HEK293 (cell line): ENCODE results near the gene CACUL1.

Experiments used
- CTCF ChIA-PET: fragments of 350-600 bp; formaldehyde crosslinking; extraction: SDS; loops from one replicate; lab custom pipeline; 2021; ENCODE audit warnings: antibody characterized with exemption; lab: Yijun Ruan, JAX
- POLR2A ChIA-PET: fragments of 300-600 bp; formaldehyde crosslinking; extraction: SDS; loops from one replicate; lab custom pipeline; 2020; ENCODE audit warnings: antibody characterized with exemption, inconsistent platforms; lab: Yijun Ruan, JAX
- H3K27ac ChIP-seq: fragments of 200-500 bp; sonication (Bioruptor generic); 2 replicates; pipeline ENCODE4 v1.5.1; 2014; ENCODE audit warnings: low read depth, low read length, control low read depth, inconsistent platforms; ENCODE audit errors: extremely low read depth
- H3K36me3 ChIP-seq, 2 experiments: fragments of 200-500 bp in 1 of 2; sonication (Bioruptor generic) in 1 of 2; 1 replicate in 1 of 2; 2 replicates in 1 of 2; pipeline ENCODE4 v1.5.1; 2014 to 2017; ENCODE audit warnings: inconsistent platforms in 2 of 2, low read length in 2 of 2; ENCODE audit not compliant: control insufficient read depth in 2 of 2, insufficient read depth in 1 of 2
- H3K4me1 ChIP-seq: fragments of 200-500 bp; sonication (Bioruptor generic); 2 replicates; pipeline ENCODE4 v1.5.1; 2014; ENCODE audit warnings: mild to moderate bottlenecking, low read length, inconsistent platforms; ENCODE audit not compliant: control insufficient read depth, insufficient read depth
- H3K4me3 ChIP-seq: 2 replicates; pipeline ENCODE4 v1.5.1; 2011; ENCODE audit warnings: low read depth, mild to moderate bottlenecking, control low read depth, low read length, moderate library complexity
- H3K9me3 ChIP-seq: fragments of 200-500 bp; sonication (Bioruptor generic); 2 replicates; pipeline ENCODE4 v1.5.1; 2014; ENCODE audit warnings: low read depth, low read length, inconsistent platforms; ENCODE audit not compliant: control insufficient read depth, insufficient read depth
- HOXC10 ChIP-seq: sonication (generic); formaldehyde crosslinking; IDR thresholded peaks from 2 replicates; pipeline ENCODE4 v1.8.1; 2023; ENCODE audit warnings: mild to moderate bottlenecking, missing genetic modification reagents
- KLF1 ChIP-seq: fragments of 450-650 bp; formaldehyde crosslinking; IDR thresholded peaks from 2 replicates; pipeline ENCODE4 v1.5.1; 2016; ENCODE audit warnings: missing biosample characterization, missing genetic modification characterization
- SETDB1 ChIP-seq: IDR thresholded peaks from one replicate; pipeline ENCODE4 v1.6.1; 2017; ENCODE audit warnings: mild to moderate bottlenecking, low read length, moderate library complexity, mixed read lengths; ENCODE audit not compliant: insufficient read length
- ZBTB21 ChIP-seq: fragments of 450-650 bp; formaldehyde crosslinking; IDR thresholded peaks from 2 replicates; pipeline ENCODE4 v1.5.1; 2017; ENCODE audit warnings: missing biosample characterization, missing genetic modification characterization
- ZBTB48 ChIP-seq: fragments of 450-650 bp; formaldehyde crosslinking; IDR thresholded peaks from 2 replicates; pipeline ENCODE4 v1.5.1; 2016; ENCODE audit warnings: missing biosample characterization, missing genetic modification characterization
- ZNF112 ChIP-seq: fragments of 450-650 bp; formaldehyde crosslinking; IDR thresholded peaks from 2 replicates; pipeline ENCODE4 v1.5.0; 2017; ENCODE audit warnings: missing biosample characterization, missing genetic modification characterization
- ZNF121 ChIP-seq: fragments of 450-650 bp; formaldehyde crosslinking; IDR thresholded peaks from 2 replicates; pipeline ENCODE4 v1.5.1; 2016; ENCODE audit warnings: missing biosample characterization, missing genetic modification characterization
- ZNF169 ChIP-seq: fragments of 450-650 bp; formaldehyde crosslinking; IDR thresholded peaks from 2 replicates; pipeline ENCODE4 v1.5.1; 2016; ENCODE audit warnings: missing biosample characterization, missing genetic modification characterization
- ZNF19 ChIP-seq: fragments of 450-650 bp; formaldehyde crosslinking; IDR thresholded peaks from 2 replicates; pipeline ENCODE4; 2016; ENCODE audit warnings: missing biosample characterization, missing genetic modification characterization, low read depth
- ZNF211 ChIP-seq: fragments of 450-650 bp; formaldehyde crosslinking; IDR thresholded peaks from 2 replicates; pipeline ENCODE4 v1.5.1; 2016; ENCODE audit warnings: low read depth, missing biosample characterization, missing genetic modification characterization
- ZNF223 ChIP-seq: fragments of 450-650 bp; formaldehyde crosslinking; IDR thresholded peaks from 2 replicates; pipeline ENCODE4 v1.5.1; 2016; ENCODE audit warnings: missing biosample characterization, missing genetic modification characterization
- ZNF23 ChIP-seq: fragments of 450-650 bp; formaldehyde crosslinking; IDR thresholded peaks from 2 replicates; pipeline ENCODE4 v1.5.1; 2016; ENCODE audit warnings: missing biosample characterization, missing genetic modification characterization, borderline replicate concordance
- ZNF311 ChIP-seq: fragments of 450-650 bp; formaldehyde crosslinking; IDR thresholded peaks from 2 replicates; pipeline ENCODE4 v1.5.1; 2017; ENCODE audit warnings: missing biosample characterization, missing genetic modification characterization, borderline replicate concordance
- ZNF416 ChIP-seq: fragments of 450-650 bp; formaldehyde crosslinking; IDR thresholded peaks from 2 replicates; pipeline ENCODE4 v1.5.1; 2016; ENCODE audit warnings: missing biosample characterization, missing genetic modification characterization
- ZNF521 ChIP-seq: fragments of 450-650 bp; formaldehyde crosslinking; IDR thresholded peaks from 2 replicates; pipeline ENCODE4 v1.5.1; 2017; ENCODE audit warnings: missing biosample characterization, mild to moderate bottlenecking, missing genetic modification characterization
- ZNF707 ChIP-seq: fragments of 450-650 bp; formaldehyde crosslinking; IDR thresholded peaks from 2 replicates; pipeline ENCODE4 v1.5.1; 2016; ENCODE audit warnings: missing biosample characterization, missing genetic modification characterization
- ZNF777 ChIP-seq: fragments of 450-650 bp; formaldehyde crosslinking; IDR thresholded peaks from 2 replicates; pipeline ENCODE4 v1.5.1; 2017; ENCODE audit warnings: missing biosample characterization, missing genetic modification characterization, borderline replicate concordance
- ZNF791 ChIP-seq: fragments of 450-650 bp; formaldehyde crosslinking; IDR thresholded peaks from 2 replicates; pipeline ENCODE4 v1.5.1; 2016; ENCODE audit warnings: missing biosample characterization, missing genetic modification characterization
- TF ChIP-seq, protein P1 (sequence below): fragments of 450-650 bp; formaldehyde crosslinking; IDR thresholded peaks from 2 replicates; pipeline ENCODE4 v1.5.1; 2016; ENCODE audit warnings: missing biosample characterization, missing genetic modification characterization, borderline replicate concordance
- TF ChIP-seq, protein P2 (sequence below): fragments of 450-650 bp; formaldehyde crosslinking; IDR thresholded peaks from 2 replicates; pipeline ENCODE4 v1.5.1; 2016; ENCODE audit warnings: missing biosample characterization, missing genetic modification characterization

Gene CACUL1

DNA sequence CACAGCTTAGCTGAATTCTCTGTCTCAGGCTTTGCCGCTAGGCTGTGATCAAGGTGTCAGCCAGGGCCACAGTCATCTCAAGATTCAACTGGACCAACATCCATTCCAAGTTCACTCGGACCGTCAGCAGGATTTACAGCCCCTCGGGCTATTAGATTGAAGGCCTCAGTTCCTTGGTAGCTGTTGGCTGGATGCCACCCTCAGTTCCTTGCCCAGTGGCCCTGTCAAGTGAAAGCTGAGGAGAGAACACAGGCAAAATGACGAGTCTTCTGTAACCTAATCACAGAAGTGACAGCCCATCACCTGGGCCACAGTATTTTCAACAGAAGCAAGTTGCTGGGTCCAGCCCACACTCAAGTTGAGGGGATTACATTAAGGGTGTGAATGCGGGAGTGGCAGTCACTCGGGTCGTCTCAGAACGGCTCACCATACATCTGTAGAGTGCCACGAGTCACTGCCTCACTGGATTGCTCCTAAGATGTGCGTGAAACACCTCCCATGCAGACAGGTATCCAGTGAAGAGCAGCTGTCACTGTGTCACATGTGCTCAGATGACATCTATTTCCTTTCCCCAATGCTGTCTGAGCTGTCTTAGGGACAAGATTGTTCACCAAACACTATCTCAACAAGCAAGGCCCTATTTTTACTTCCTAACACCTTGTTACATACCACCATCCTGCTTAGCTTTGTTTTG lies 80.4 kb downstream of the CACUL1 start:
- ChIA-PET POLR2A (no interaction called here), CTCF (no interaction called here)
- Histone ChIP-seq H3K4me1 (0 out of 2 replicates have a peak, but pooled peaks cover 4% of the 10 kb centered on the region), H3K9me3 (no peaks in the 10 kb centered on the region), H3K27ac (no peak overlapping the region), H3K36me3 (peaks cover 0 to 29% of the 10 kb centered on the region in 2 experiments; a peak in 2 of 3 replicates), H3K4me3 (no peak overlapping the region)
- TF ChIP-seq, protein P1, sequence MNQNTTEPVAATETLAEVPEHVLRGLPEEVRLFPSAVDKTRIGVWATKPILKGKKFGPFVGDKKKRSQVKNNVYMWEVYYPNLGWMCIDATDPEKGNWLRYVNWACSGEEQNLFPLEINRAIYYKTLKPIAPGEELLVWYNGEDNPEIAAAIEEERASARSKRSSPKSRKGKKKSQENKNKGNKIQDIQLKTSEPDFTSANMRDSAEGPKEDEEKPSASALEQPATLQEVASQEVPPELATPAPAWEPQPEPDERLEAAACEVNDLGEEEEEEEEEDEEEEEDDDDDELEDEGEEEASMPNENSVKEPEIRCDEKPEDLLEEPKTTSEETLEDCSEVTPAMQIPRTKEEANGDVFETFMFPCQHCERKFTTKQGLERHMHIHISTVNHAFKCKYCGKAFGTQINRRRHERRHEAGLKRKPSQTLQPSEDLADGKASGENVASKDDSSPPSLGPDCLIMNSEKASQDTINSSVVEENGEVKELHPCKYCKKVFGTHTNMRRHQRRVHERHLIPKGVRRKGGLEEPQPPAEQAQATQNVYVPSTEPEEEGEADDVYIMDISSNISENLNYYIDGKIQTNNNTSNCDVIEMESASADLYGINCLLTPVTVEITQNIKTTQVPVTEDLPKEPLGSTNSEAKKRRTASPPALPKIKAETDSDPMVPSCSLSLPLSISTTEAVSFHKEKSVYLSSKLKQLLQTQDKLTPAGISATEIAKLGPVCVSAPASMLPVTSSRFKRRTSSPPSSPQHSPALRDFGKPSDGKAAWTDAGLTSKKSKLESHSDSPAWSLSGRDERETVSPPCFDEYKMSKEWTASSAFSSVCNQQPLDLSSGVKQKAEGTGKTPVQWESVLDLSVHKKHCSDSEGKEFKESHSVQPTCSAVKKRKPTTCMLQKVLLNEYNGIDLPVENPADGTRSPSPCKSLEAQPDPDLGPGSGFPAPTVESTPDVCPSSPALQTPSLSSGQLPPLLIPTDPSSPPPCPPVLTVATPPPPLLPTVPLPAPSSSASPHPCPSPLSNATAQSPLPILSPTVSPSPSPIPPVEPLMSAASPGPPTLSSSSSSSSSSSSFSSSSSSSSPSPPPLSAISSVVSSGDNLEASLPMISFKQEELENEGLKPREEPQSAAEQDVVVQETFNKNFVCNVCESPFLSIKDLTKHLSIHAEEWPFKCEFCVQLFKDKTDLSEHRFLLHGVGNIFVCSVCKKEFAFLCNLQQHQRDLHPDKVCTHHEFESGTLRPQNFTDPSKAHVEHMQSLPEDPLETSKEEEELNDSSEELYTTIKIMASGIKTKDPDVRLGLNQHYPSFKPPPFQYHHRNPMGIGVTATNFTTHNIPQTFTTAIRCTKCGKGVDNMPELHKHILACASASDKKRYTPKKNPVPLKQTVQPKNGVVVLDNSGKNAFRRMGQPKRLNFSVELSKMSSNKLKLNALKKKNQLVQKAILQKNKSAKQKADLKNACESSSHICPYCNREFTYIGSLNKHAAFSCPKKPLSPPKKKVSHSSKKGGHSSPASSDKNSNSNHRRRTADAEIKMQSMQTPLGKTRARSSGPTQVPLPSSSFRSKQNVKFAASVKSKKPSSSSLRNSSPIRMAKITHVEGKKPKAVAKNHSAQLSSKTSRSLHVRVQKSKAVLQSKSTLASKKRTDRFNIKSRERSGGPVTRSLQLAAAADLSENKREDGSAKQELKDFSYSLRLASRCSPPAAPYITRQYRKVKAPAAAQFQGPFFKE (tag by site-specific recombination): no peak
- TF ChIP-seq ZNF791 (tag by site-specific recombination) (no peak), KLF1 (tag by site-specific recombination) (peak; percentile 67), ZNF112 (no peak), ZNF19 (no peak)

DNA sequence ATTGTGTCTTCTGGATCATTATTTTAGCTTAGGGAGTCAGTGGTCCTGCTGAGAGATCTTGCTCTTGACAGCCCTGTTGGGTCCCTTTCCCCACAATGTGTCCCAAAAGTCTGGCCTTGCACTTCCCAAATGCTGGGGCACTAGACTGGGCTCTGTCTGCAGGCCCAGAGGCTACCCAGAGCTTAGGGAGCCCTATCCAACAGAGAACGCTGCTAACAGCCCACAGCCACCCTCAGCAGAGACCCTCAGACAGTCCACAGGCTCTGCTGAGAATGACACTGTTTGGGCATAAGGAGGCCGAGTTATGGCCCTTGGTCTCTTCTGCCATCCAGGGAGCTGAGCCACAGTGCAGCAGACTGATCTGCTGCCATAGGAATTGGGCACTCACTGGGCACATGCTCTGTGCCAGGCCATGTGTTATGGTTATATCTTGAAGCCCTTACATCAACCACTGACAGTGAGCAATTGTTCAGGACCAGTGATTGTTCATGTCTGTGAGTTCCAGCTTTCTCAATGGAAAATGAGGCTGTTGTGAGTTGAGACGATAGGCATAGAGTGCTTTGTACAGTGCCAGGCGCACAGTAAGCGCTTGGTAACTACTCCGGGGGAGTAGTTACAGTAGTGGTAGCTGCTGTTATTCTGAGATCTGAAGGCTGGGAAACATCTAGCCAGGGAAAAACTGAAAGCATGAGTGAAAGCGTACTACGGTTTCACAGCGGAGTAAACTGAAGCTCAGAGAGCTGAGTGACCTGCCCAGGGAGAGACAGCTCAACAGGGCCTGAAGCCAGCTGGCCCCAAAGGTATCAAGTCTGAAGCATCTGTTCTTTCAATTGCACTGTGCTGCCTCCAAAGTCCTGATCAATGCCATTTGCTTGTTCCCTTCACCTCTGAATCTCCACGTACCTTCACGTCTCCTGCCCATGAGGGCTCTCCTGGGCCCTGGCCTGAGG lies 81.7 kb downstream of the CACUL1 start:
- H3K36me3 ChIP-seq: peaks cover 0 to 29% of the 10 kb centered on the region in 2 experiments; a peak in 2 of 3 replicates
- CTCF ChIA-PET: interaction anchor here (0.6 to 0.7 kb wide), 2 partner anchors 9 to 203 kb away, joined by 3 to 5 read pairs; no protein-coding TSS in a partner anchor
- no peaks in the 10 kb centered on the region for H3K9me3 ChIP-seq
- no peak for TF ChIP-seq ZNF169
- TF ChIP-seq ZBTB48: no peak
- no peak for TF ChIP-seq ZNF521
- TF ChIP-seq, protein P2, sequence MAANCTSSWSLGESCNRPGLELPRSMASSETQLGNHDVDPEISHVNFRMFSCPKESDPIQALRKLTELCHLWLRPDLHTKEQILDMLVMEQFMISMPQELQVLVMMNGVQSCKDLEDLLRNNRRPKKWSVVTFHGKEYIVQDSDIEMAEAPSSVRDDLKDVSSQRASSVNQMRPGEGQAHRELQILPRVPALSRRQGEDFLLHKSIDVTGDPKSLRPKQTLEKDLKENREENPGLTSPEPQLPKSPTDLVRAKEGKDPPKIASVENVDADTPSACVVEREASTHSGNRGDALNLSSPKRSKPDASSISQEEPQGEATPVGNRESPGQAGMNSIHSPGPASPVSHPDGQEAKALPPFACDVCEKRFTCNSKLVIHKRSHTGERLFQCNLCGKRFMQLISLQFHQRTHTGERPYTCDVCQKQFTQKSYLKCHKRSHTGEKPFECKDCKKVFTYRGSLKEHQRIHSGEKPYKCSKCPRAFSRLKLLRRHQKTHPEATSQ: no peak
- TF ChIP-seq ZNF23 (tag by site-specific recombination): no peak
- no peak for TF ChIP-seq ZNF777 (tag by site-specific recombination)
- no peak for TF ChIP-seq ZNF121
- TF ChIP-seq ZNF707: no peak
- no peak for TF ChIP-seq ZBTB21 (tag by site-specific recombination)
- TF ChIP-seq ZNF211 (tag by site-specific recombination): no peak
- TF ChIP-seq ZNF416: no peak
- TF ChIP-seq ZNF311 (tag by site-specific recombination): no peak
- TF ChIP-seq HOXC10 (CRISPR knock-in tag): no peak
- TF ChIP-seq SETDB1: no peak
- no peak for TF ChIP-seq ZNF223 (tag by site-specific recombination)
- TF ChIP-seq, all 188 proteins: peak for 0
- Histone ChIP-seq H3K27ac (no peak overlapping the region), H3K4me3 (no peak overlapping the region), H3K4me1 (0 out of 2 replicates have a peak, but pooled peaks cover 4% of the 10 kb centered on the region)
- POLR2A ChIA-PET: interaction anchor here (0.6 kb wide), 1 partner anchor 14 kb away, joined by 3 read pairs; no protein-coding TSS in a partner anchor
